Stimulated activated CD8-positive, alpha-beta memory T cell treated with anti-CD3 and anti-CD28 coated beads, Interleukin-12 subunit alpha, Interleukin-12 subunit beta, amount 100 ng/mL, for 4 hours (primary cell): ENCODE data around the gene POLRMT.
A peak's percentile ranks its signal among the peaks of the same experiment; 100 is the strongest.
"Not testable (repeated sequence)": the region's sequence is repeated elsewhere in the genome, so short reads cannot be mapped to it uniquely, and the experiment has no call there.

Experiments
- DNase-seq: peaks from one replicate; pipeline ENCODE4 v3.0.0-alpha.2; 2020; ENCODE audit warnings: low read depth

POLRMT gene

DNA sequence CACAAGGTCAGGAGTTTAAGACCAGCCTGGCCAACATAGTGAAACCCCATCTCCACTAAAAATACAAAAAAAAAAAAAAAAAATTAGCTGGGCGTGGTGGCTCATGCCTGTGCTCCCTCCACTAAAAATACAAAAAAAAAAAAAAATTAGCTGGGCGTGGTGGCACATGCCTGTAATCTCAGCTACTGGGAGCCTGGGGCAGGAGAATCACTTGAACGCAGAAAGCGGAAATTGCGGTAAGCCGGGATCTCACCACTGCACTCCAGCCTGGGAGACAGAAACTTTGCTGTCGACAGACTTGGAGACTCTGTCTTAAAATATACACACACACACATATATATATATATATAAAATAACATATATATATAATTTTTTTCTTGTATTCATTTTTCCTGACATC is 6.8 kb downstream of the POLRMT start:
- not testable (repeated sequence) for DNase-seq

DNA sequence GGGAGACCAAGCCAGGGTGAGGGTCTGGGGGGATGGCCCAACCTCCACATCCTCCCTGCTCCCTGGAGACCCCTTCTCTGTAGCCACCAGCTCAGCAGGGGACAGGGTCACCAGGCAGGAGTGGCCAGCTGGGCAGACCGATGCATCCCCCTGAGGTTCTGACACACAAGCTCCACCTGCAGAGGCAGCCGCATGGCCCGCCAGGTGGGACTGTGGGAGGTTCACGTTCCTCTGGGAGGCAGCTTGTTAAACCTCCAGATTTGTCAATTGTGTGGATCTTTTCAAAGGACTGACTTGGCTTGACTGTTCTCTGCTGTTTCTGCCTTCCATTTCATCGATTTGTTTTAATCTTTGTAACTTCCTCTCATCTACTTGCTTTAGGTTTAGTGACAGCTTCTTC is 8.1 kb downstream of the POLRMT start:
- no peak for DNase-seq

DNA sequence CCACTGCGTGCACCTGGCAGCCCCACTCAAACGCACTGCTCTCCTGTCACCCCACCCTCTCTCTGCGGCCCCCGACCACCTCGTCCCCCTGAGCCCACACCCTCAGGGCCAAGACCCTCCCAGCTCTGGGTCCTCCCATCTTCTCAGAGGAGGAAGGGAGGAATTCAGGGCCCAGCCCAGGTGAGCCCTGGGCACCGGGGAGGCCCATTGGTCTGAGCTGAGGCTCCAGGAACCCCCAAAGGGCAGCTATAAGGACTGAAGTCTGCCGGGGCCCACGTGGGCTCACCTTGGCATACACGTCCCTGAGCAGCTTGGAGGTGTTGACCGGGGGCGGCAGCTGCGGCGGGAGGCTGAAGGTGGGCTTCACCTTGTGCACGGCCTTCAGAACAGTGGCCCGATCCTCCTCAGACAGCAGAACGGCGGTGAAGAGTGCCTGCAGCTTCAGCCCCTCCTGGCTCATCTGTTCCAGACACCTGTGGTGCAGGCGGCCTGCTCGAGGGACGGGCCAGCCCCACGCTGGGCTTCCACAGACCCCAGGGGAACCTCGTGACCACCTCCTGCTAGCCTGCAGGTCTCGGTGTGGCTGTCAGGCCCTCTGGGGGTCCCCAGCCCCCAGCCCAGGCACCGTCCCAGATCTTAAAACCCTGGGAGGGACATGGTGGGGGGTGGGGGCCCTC is 8.8 kb downstream of the POLRMT start:
- no peak for DNase-seq

DNA sequence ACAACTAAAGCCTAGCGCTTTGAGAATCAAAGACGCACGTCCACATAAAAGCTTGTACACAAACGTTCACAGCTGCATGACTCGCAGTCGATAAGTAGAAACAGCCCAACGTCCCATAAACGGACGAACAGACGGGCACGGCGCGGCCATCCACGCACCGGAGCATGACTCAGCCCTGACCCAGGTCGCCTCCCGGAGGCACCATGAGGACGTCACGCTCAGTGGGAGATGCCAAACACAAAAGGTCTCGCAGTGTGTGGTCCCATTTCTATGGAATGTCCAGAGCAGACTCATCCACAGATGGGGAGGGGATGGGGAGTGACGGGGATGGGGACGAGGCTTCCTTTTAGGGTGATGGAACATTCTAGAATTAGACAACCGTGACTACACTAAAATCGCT is 9.4 kb downstream of the POLRMT start:
- no peak for DNase-seq

DNA sequence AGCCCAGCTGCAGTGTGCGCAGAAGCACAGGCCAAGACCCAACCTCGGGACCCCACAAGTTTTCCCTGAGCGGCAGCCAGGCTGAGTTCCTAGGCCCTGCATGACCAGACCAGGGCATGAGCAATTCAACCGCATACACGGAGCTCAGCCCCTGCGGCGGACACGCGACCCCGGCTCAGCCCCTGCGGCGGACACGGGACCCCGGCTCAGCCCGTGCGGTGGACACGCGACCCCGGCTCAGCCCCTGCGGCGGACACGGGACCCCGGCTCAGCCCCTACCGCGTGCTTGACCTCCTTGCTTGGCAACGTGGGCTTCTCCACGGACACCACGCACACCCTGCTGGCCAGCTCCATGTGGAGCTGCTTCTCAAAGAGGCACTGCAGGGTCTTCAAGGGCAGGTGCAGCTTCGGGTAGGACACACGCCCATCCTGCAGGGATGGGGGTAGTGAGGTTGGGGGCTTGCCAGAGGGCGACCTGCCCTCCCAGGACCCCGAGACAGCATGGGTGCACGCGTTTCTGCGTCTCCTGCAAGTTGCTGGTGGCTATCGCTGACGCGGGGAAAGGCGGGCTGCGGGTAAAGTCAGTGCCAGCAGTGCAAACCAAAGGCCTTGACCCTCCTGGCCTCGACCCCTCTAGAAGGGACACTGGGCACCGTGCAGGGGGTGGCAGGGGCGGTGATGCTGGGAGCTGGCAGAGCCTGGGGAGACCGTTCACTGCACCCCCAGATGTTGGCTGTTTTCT is 10.0 kb downstream of the POLRMT start:
- no peak for DNase-seq

DNA sequence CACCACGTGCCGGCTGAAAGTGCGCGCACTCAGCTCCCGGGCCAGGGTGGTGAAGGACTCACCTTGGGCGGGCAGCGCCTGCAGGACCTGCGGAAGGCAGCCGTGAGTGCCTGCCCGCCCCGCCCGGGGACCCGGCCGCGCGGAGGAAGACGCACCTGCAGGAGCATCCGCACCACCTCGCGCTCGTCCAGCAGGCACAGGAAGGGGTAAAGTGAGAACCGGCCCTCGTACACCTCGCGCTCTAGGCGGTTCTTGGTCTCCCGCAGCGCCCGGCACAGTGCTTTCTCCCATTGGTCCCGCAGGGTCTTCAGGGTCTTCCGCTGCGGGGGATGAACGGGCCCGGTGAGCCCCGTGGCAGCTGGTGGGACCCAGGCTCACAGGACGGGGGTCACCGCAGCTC is 10.7 kb downstream of the POLRMT start:
- no peak for DNase-seq

DNA sequence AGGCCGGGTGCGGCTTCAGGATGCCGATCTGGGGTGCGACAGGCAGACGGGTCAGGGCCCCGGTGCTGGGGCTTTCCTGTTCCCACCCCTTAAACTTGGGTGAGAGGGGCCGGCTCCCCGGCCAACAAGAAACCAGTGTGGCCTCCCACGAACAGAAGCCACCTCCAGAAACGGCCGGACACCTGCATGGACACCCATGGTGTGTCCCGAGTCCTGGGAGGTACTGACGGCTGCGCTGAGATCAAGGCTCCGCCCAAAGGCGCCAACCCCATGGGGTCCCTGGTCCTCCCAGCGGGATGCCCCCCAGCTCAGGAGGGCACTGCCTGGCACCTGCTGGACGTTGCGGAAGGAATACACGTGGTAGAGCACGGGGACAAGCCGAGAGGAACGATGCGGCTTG is 11.5 kb downstream of the POLRMT start:
- no peak for DNase-seq

DNA sequence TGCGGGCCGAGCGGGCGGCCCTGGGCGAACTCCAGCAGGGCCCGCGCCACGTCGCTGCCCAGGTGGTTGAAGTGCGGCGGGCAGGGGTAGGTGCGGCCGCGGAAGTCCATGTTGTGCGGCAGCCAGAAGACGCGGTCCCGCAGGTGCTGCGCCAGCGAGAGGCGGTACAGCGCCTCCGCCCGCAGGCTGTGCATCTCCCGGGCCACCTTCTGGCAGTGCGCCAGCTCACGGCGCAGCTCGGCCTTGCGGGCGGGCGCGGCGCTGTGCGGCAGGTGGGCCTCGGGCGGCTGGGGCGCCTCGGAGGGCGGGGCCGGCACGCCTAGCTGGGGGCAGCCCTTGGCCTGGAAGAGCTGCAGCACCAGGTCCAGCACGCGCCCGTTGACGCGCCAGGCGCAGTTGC is 12.1 kb downstream of the POLRMT start:
- not testable (repeated sequence) for DNase-seq

DNA sequence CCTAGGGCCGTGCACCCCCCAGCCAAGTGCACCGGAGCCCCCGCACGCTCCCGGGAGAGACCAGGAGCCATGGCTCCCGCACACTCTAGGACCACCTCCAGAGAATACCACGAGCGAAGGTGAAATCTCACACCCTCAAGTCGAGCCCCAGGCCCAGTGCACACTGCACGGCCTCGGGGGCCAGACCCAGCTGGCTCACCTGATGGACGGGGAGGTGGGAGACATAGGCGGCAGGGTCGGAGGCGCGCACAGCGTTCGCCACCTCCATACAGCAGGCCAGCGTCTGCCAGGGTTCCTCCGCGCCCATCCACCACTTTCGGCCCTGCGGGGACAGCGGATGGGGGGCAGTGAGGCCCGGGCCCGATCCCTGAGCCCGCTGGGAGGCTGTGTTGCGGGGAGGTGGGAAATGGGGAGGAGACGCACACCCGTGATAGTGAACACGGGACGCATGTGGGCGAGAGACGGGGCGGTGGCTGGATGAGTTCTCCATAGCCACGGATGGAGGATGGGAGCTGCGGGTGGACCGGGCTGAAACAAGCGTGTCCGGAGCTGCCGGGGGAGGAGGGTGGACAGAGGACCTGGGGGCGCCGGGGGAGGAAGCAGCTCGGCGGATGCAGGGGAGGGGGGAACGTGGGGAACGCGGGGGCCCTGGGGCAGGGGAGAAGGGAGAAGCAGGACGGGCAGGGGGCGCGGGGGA is 13.0 kb downstream of the POLRMT start:
- no peak for DNase-seq

DNA sequence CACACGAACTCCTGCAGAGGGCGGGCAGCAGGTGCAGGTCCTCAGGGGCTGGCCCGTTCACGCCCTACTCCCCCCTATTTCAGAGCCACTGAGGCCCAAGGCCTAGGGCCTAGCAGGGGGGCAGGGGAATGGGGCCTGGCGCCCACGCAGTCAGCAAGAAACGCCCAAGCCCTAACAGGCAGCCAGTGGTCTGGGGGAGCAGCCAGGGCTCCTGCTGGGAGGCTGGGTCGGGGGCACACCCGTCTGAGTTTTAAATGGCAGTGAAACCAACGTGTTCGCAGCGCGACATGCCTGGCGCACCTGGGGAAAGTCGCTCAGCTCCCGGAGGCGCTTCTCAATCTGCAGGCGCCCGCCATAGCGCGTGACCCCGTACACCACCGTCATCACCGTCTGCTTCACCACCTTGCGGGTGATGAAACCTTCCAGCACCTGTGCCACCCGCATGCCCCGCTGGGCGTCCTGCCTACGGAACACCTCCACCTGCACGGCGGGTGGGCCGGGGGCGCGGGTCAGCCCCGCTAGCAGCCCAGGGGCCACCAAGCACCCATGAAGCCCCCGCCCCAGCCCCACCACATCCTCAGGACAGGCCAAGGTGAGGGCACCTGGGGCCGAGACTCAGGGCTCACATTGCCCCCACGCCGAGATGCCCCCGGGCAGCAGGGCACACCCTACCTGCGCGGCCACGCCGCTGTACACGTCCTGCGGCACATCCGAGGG is 13.9 kb downstream of the POLRMT start:
- DNase-seq: no peak

DNA sequence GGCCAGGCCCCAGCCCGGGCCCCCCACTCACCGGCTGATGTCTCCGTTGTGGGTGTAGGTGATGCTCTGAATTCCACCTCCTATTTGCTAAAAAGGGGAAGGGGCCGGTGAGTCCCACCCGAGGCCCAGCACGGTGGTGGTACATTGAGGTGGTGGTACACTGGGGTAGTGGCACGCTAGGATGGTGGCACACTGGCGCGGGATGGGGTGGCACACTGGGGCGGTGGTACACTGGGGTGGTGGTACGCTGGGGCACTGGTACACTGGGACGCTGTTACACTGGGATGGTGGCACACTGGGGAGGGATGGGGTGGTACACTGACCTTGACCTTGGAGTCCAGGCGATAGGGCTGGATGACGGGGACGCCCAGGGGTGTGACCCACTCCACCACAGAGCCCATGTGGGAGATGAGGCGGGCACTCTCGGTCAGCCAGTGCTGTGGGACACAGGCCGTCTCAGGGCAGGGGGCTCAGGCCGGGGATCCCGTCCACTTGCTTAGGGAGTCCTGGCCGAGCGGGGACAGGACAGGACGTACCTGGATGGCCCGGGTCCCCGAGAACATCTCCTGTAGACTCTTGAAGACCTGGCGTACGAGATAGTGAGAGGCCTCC is 14.6 kb downstream of the POLRMT start:
- DNase-seq: no peak

DNA sequence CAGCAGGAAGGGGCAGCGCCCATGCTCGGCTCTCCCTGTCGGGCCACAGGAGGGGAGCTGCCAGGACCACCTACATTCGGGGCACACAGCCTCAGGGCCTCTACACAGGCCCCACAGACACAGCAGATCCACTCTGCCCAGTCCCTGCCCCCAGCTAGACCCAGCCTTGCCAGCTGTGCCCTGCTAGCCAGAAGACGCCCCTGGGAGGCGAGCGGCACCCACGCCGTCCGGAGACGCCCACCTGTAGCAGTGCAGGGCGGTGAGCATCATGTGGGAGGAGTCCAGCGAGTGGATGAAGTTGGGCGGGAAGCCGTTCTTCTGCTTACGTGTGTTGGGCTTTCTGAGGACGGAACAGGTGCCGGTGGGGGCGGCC is 15.1 kb downstream of the POLRMT start:
- no peak for DNase-seq

DNA sequence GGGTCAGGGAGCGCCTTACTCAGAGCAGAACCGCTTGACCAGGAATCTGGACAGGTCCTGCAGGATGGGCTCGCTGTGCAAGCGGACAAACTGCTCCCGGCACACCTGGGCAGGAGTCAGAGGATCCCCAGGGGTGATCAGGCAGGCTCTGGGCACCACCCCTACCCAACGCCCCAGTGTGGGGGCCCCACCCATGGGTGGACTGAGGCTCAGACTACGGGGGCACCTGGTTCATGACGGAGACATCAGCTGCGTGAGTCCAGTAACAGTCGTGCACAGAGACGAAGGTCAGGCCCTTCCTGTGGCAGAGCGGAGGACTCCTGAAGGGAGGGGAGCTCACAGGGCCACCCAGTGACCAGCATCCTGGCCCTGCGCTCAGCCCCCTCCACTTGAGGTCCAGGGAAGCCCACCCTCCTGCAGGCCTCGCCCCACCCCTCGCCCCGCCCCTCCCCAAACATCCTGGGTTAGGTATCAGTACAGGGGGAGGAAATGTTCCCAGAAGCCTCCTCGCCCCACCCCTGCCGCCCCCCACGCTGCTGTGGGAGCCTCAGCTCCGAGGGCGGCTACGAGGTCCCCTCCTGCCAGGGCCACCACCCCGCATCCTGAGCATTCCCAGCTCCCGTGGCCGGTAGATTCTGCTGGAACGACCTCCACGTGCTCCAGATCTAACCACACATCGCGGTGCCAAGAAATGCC is 15.6 kb downstream of the POLRMT start:
- no peak for DNase-seq

DNA sequence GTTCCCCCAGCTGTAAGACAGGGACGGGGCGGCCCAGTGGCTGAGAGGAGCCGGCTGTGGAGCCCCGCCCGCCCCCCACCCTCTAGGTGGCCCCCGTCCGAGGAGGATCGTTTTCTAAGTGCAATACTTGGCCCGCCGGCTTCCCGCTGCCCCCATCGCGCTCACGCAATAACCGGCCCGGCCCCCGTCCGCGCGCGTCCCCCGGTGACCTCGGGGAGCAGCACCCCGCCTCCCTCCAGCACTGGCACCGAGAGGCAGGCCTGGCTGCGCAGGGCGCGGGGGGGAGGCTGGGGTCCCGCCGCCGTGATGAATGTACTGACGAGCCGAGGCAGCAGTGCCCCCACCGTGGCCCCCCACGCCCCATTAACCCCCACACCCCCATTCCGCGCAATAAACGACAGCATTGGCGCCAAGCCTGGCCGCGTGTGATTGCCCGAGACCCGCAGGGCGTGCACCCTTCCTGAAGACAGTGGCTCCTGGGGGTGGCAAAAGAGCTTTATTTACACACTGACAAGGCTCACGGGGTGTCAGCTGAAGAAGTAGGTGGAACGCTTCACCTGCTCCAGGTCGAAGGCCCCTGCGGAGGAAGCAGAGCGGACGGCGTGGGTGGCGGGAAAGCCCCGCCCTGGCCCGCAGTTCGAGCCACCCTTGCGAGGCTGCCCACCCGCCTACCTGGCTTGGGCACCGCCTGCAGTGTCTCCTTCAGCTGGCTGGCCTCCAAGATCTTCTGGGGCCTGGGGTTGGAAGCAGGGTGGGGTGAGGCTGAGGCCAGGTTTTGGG is 16.4 kb downstream of the POLRMT start:
- no peak for DNase-seq

DNA sequence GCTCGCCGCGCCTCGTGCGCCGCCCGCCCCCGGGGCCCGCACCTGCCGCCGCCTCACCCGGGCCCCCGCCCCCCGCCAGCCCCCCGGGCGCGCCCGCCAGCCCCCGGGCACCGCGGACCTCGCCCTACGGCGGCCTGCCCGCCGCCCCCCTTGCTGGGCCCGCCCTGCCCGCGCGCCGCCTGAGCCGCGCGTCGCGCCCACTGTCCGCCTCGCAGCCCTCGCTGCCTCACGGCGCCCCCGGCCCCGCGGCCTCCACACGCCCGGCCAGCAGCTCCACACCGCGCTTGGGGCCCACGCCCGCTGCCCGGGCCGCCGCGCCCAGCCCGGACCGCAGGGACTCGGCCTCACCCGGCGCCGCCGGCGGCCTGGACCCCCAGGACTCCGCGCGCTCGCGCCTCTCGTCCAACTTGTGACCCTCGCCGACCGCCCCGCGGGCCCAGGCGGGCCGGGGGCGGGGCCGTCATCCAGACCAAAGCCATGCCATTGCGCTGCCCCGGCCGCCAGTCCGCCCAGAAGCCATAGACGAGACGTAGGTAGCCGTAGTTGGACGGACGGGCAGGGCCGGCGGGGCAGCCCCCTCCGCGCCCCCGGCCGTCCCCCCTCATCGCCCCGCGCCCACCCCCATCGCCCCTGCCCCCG is 17.2 kb downstream of the POLRMT start:
- DNase-seq: no peak

DNA sequence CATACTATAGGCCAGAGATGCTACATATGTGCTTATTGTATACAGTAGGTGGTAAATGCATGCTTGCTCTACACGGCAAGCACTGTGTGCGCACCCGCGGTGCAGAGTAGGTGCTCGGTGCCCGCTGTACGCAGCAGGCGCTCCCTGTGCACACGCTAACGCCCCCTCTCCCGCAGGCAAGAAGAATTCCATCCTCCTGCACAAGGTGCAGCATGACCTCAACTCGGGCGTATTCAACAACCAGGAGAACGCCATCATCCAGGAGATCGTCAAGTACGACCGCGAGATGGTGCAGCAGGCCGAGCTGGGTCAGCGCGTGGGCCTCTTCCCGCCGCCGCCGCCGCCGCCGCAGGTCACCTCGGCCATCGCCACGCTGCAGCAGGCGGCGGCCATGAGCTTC is 17.7 kb downstream of the POLRMT start:
- no peak for DNase-seq

DNA sequence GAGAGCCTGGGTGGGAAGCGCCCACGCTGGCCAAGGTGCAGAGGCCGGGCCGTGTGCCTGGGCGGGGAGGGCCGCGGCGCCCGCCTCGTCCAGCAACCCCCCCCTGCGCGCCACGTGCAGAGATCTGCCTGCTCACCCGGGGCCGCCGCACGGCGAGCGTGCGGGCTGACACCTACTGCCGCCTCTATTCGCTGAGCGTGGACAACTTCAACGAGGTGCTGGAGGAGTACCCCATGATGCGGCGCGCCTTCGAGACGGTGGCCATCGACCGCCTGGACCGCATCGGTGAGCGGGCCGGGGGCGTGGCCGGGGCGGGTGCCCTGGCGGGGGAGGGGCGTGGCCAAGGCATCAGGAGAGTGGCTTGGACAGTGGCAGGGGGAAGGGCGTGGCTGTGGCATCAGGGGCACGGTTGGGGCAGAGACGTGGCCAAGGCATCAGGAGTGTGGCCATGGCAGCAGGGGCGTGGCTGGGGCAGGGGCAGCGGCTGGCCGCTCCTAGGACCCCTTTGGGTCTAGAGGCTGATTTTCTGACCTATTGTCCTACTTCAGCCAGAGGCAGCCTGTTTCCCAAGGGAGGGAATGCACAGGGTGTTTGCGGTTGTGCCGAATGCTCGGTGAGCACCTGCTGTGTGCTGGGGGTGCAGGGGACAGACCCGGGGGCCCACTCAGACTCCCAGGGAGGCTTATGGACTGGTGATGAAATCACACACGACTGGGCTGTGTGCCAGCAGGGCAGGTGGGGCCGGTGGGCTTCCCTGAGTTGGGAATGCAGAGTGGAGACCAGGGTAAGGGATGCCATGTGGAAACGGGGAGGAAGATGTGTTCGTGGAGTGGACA is 19.4 kb downstream of the POLRMT start:
- no peak for DNase-seq

DNA sequence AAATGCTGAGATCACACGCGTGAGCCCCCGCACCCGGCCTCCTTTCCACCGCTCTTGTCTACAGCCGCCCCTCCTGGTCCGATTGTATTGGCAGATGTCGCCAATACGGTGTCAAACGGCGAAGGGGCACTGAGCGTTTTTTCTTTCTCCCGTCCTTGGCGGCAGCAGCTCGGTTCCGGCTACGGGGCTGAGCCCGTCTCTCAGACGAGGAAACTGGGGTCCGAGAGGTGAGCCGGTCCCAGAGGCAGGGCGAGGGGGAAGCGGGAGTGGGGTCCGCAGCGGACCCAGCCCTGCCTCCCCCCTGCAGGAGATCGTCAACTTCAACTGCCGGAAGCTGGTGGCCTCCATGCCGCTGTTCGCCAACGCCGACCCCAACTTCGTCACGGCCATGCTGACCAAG is 20.4 kb downstream of the POLRMT start:
- no peak for DNase-seq

DNA sequence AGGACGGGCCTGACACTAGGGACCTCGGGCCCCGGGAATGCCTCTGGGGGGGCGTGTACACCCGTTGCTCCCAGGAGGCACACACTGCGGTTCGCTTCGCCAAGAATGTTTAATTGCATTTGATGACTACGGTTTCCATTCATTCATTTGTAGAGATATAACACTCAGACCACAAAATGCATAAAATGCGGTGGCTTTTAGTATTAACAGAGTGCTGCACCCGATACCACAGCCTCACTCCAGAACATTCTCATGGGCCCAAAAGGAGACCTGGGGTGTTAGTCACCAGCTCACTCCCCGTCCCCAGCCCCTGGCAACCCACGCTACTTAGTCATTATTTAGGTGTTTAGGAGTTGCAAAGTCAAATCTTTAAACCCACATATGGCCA is 21.9 kb downstream of the POLRMT start:
- DNase-seq: peak; percentile 50
